Peyer's patch (tissue), 4 donors: ENCODE measurements around the gene DDR1. TPM values are rescaled to one million over a fixed set of nuclear protein-coding genes. Genes with fewer than 3 reads are reported as not detected.

ENCODE experiments used
- DNase-seq, 3 donors: peaks; one replicate each; pipeline ENCODE4 v3.0.0-alpha.2; 2017 to 2019
- H3K27ac ChIP-seq, 4 donors: fragments of 200-600 bp; sonication (generic); one replicate each; pipeline ENCODE4 v1.5.1; 2016 to 2019
- H3K27me3 ChIP-seq, 2 donors: fragments of 200-600 bp; sonication (generic); one replicate each; pipeline ENCODE4 v1.5.1; 2019
- H3K36me3 ChIP-seq, 3 donors: fragments of 200-600 bp; sonication (generic); one replicate each; pipeline ENCODE4 v1.5.1; 2016 to 2019
- H3K4me1 ChIP-seq, 4 donors: fragments of 200-600 bp; sonication (generic); one replicate each; pipeline ENCODE4 v1.5.1; 2016 to 2019
- H3K4me3 ChIP-seq, 4 donors: fragments of 200-600 bp; sonication (generic); 1 replicate in 3 of 4; 2 replicates in 1 of 4; pipeline ENCODE4 v1.5.1; 2016 to 2019; ENCODE audit warnings: mild to moderate bottlenecking in 1 of 4
- H3K9me3 ChIP-seq, 4 donors: fragments of 200-600 bp; sonication (generic); one replicate each; pipeline ENCODE4 v1.5.1; 2016 to 2019; ENCODE audit warnings: mild to moderate bottlenecking in 1 of 4
- POLR2A ChIP-seq, 2 donors: fragments of 450-650 bp; IDR thresholded peaks; one replicate each; pipeline ENCODE4 v1.5.1; 2017; ENCODE audit warnings: antibody characterized with exemption in 2 of 2, mild to moderate bottlenecking in 2 of 2, moderate library complexity in 2 of 2
- total RNA-seq, 4 donors: library from RNA; depleted of rRNA; stranded (reverse); fragments of >200 nt; gene quantifications; one replicate each; pipeline ENCODE4 v1.1.0, GENCODE V29; 2016
- TF ChIP-seq, protein P1 (sequence below), 6 experiments: fragments of 450-650 bp in 4 of 6; fragments of 200-600 bp in 2 of 6; sonication (generic) in 1 of 6; IDR thresholded peaks; one replicate each; pipeline ENCODE4 v1.5.1; 2017 to 2019; ENCODE audit warnings: antibody characterized with exemption in 6 of 6, mild to moderate bottlenecking in 3 of 6, moderate library complexity in 1 of 6

The DDR1 gene
- total RNA-seq, 4 donors from 2014 or later, result 70.1 to 166 (median 143) TPM

DNA sequence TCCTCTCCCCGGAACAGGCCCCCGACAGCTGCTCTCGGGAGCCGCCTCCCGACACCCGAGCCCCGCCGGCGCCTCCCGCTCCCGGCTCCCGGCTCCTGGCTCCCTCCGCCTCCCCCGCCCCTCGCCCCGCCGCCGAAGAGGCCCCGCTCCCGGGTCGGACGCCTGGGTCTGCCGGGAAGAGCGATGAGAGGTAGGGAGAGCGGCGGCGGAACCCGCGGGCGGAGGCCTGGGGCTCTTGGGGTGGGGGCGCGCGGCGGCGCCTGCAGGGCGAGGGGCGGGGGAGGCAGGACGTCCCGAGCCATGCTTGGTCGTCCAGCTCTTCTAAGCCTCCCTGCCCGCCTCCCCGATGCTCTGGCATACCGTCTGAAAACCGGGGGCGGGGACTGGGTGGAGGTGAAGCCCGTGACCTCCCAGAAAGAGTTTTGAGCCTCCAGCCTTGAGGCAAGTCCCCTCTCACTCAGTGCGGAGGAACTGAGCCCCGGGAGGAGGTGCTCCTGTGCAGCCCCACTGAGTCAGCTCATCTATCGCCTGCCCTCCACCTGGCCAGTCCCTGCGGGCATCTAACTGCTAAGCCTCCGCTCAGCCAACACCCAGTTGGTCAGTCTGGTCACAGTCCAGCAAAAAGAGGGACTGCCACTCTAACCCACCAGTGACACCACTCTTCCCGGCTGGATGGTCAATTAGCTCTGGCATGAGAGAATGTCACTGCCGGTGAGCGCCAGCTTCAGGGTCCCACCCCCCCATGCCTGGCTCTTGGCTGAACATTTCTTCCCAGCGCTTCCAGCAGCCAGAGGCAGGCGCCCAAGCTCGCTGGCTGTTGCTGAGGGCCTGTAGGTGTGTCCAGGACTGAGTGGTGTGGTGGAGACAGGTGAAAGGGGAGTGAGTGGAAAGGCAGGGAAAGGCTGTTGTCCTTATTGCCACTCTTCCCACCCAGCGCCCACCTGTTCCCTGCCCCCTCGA, 482 bp downstream of the DDR1 start:
- no peaks in the 10 kb centered on the region for H3K27me3 ChIP-seq
- H3K4me1 ChIP-seq, result peaks cover 3 to 38% (median 26%) of the 10 kb centered on the region in 4 donors
- peak overlapping the region; percentile 88 to 94 (median 92) for H3K27ac ChIP-seq
- H3K9me3 ChIP-seq, result no peaks in the 10 kb centered on the region
- peak overlapping the region; percentile 65 to 93 (median 87) for H3K4me3 ChIP-seq
- peak; percentile 68 to 75 (median 74) for DNase-seq
- TF ChIP-seq POLR2A (IDR thresholded peaks at IDR 0.05), result peak in 1 of 2 donors; percentile 4
- TF ChIP-seq, protein P1, sequence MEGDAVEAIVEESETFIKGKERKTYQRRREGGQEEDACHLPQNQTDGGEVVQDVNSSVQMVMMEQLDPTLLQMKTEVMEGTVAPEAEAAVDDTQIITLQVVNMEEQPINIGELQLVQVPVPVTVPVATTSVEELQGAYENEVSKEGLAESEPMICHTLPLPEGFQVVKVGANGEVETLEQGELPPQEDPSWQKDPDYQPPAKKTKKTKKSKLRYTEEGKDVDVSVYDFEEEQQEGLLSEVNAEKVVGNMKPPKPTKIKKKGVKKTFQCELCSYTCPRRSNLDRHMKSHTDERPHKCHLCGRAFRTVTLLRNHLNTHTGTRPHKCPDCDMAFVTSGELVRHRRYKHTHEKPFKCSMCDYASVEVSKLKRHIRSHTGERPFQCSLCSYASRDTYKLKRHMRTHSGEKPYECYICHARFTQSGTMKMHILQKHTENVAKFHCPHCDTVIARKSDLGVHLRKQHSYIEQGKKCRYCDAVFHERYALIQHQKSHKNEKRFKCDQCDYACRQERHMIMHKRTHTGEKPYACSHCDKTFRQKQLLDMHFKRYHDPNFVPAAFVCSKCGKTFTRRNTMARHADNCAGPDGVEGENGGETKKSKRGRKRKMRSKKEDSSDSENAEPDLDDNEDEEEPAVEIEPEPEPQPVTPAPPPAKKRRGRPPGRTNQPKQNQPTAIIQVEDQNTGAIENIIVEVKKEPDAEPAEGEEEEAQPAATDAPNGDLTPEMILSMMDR (IDR thresholded peaks at IDR 0.05), result no peak
- H3K36me3 ChIP-seq, result peaks cover 0 to 15% (median 0%) of the 10 kb centered on the region in 3 donors

DNA sequence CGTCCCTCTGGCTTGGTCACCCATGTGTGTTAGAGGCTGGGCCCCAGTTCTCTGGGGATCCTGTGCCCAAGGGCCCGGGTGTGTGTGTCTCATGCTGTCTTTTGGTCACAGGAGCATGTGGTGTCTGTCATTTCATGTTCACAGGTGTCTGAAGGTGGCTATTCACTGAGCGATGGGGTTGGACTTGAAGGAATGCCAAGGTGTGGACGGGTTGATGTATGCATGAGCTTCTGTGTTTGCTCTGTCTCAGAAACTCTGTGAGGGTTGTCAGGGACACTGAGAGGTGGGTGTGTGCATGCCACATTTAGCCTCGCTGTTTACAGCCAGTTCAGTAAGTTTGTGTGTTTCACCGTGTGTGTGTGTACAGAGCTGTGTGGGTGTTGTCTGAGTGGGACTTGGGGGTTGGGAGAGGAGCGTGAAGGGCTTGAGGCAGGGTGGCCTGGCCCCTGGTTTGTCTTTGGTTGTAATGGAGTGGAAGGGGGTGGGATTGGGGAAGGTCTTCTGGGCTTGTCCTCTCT, 1.2 kb downstream of the DDR1 start:
- Histone ChIP-seq H3K9me3 (no peaks in the 10 kb centered on the region), H3K4me1 (peaks cover 3 to 38% (median 26%) of the 10 kb centered on the region in 4 donors), H3K4me3 (peak overlapping the region; percentile 1 to 89 (median 75)), H3K27ac (peak overlapping the region; percentile 88 to 94 (median 92)), H3K27me3 (no peaks in the 10 kb centered on the region), H3K36me3 (peaks cover 0 to 23% (median 0%) of the 10 kb centered on the region in 3 donors)
- peak in 2 of 3 donors; percentile 62 to 66 for DNase-seq
- TF ChIP-seq, protein P1 (IDR thresholded peaks at IDR 0.05), result no peak
- TF ChIP-seq POLR2A (IDR thresholded peaks at IDR 0.05), result peak in 1 of 2 donors; percentile 34

DNA sequence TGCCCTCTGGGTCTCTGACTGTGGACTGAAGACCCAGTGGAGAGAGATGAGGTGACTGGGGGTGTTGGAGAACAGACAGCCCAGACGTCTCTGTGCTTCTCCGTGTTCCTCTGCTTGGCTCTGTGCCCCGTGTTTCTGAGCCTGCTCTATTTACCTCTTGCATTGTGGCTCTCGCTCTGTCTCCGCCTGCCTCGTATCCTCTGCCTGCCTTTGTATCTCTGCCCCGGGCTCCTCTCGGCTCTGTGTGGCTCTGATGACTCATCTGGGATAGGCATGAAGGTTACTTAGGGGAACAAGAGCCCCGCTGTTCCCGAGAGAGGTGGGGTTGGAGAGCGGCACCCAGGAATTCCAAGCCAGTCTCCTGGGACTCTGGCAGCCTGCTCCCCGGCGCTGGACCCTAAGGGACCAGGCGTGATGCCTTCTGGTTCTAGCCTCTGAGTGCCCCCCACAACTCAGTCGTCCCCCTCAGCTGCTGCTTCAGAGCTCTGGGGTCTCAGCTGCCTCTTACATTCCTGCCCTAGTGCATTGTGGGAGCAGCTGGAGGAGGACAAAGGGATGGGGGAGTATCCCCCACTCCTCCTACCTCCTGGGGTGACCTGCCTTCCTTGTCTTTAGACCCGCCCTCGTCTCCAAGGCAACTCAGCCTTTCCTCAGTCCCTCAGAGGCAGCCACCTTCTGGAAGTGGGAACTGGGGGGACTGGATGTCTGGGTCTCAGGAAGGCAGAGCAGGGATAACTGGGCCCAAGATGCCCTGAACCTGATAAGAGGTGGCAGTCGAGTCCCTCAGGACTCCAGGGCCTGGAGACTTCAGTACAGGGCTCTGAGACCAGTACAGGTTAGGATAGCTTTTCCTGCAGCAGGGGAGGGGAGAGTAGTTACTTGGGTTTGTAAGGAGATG, 1.9 kb downstream of the DDR1 start:
- Histone ChIP-seq H3K4me3 (peak overlapping the region; percentile 1 to 89 (median 75)), H3K4me1 (peaks cover 3 to 38% (median 26%) of the 10 kb centered on the region in 4 donors), H3K36me3 (peaks cover 0 to 29% (median 0%) of the 10 kb centered on the region in 3 donors), H3K27me3 (no peaks in the 10 kb centered on the region), H3K27ac (peak overlapping the region; percentile 88 to 94 (median 92)), H3K9me3 (no peaks in the 10 kb centered on the region)
- peak in 2 of 3 donors; percentile 80 to 86 for DNase-seq
- TF ChIP-seq, protein P1 (IDR thresholded peaks at IDR 0.05), result no peak
- TF ChIP-seq POLR2A (IDR thresholded peaks at IDR 0.05), result peak; percentile 54 to 81

DNA sequence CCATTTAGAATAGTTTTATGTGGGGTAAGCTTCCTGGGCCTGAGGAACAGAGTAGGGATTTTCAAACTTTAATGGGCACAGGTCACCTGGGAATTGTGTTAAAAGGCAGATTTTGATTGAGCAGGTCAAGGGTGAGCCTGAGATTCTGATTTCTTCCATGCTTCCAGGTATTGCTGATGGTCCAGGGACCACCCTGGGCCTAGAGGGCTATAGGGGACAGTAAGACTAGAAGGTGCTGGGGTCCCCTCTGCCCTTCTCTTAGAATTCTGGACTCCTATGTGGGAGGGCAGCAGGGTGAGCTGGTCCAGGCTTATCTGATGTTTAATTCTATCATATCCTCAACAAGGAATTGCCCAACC, 2.6 kb downstream of the DDR1 start:
- Histone ChIP-seq H3K4me1 (peaks cover 3 to 38% (median 26%) of the 10 kb centered on the region in 4 donors), H3K27ac (peak overlapping the region in 3 of 4 donors; percentile 88 to 94 (median 91)), H3K27me3 (no peaks in the 10 kb centered on the region), H3K36me3 (peaks cover 0 to 34% (median 0%) of the 10 kb centered on the region in 3 donors), H3K4me3 (peak overlapping the region in 1 of 4 donors; percentile 85), H3K9me3 (no peaks in the 10 kb centered on the region)
- no peak for TF ChIP-seq POLR2A (IDR thresholded peaks at IDR 0.05)
- TF ChIP-seq, protein P1 (IDR thresholded peaks at IDR 0.05), result no peak
- DNase-seq, result peak in 1 of 3 donors; percentile 8
